Heart right ventricle (tissue), 16 donors: ENCODE results near the gene IAPP. TPM values are rescaled to one million over a fixed set of nuclear protein-coding genes. Genes with fewer than 3 reads are reported as not detected.

Experiments used
- ATAC-seq, 8 donors: fragments of 200-7000 bp; cut with Tn5 transposase; one replicate each; pipeline ENCODE4 v1.9.1; 2020; ENCODE audit warnings: mild to moderate bottlenecking in 8 of 8, moderate library complexity in 8 of 8, moderate number of reproducible peaks in 1 of 8
- DNase-seq, 2 donors: peaks; one replicate each; pipeline ENCODE4 v3.0.0-alpha.2; 2020
- H3K27ac ChIP-seq, 10 donors: fragments of 200-600 bp; sonication (generic) in 2 of 10; one replicate each; pipeline versions ENCODE4 v1.5.0 to v1.8.0; 2020 to 2022; ENCODE audit warnings: mild to moderate bottlenecking in 3 of 10
- H3K27me3 ChIP-seq, 7 donors: fragments of 200-600 bp; one replicate each; pipeline ENCODE4 v1.8.0; 2021 to 2022; ENCODE audit warnings: mild to moderate bottlenecking in 2 of 7
- H3K36me3 ChIP-seq, 9 donors: fragments of 200-600 bp; sonication (generic) in 1 of 9; one replicate each; pipeline versions ENCODE4 v1.5.0 to v1.8.0; 2020 to 2022; ENCODE audit warnings: mild to moderate bottlenecking in 2 of 9
- H3K4me1 ChIP-seq, 9 donors: fragments of 200-600 bp; sonication (generic) in 1 of 9; one replicate each; pipeline versions ENCODE4 v1.5.0 to v1.8.0; 2020 to 2022; ENCODE audit warnings: mild to moderate bottlenecking in 4 of 9
- H3K4me3 ChIP-seq, 10 donors: fragments of 200-600 bp; sonication (generic) in 2 of 10; one replicate each; pipeline versions ENCODE4 v1.5.0 to v1.8.0; 2020 to 2022; ENCODE audit warnings: mild to moderate bottlenecking in 7 of 10, moderate library complexity in 2 of 10
- H3K9me3 ChIP-seq, 11 donors: fragments of 200-600 bp in 10 of 11; sonication (generic) in 2 of 11; one replicate each; pipeline versions ENCODE4 v1.5.0 to v1.8.0; 2013 to 2022; ENCODE audit warnings: mild to moderate bottlenecking in 2 of 11, control low read depth in 1 of 11, moderate library complexity in 1 of 11
- CTCF ChIP-seq, 9 donors: fragments of 200-600 bp; sonication (generic) in 2 of 9; IDR thresholded peaks; one replicate each; pipeline versions ENCODE4 v1.5.0 to v1.8.0; 2021 to 2022; ENCODE audit warnings: antibody characterized with exemption in 9 of 9, mild to moderate bottlenecking in 5 of 9, moderate library complexity in 1 of 9
- WGBS, 2 donors: extraction: QIAGEN DNeasy Blood & Tissue Kit; methylation state at CpG; one replicate each; pipeline ENCODE4 v1.1.7; 2013; ENCODE audit warnings: inconsistent platforms in 1 of 2; 5-methylcytosine and 5-hydroxymethylcytosine counted together
- intact Hi-C, 10 donors: fragments of 100-400 bp; cut with DNase I; formaldehyde crosslinking; loops; one replicate each; pipeline versions ENCODE4 v1.11.1 to v1.14.2; 2022
- long read RNA-seq, 3 donors: library from polyadenylated mRNA; unstranded; transcript quantifications; one replicate each; pipeline ENCODE4 v2.0.0, GENCODE V29; 2020 to 2021
- polyA plus RNA-seq, 2 donors: library from polyadenylated mRNA; stranded (reverse); fragments of 200-250 nt; gene quantifications; one replicate each; pipeline ENCODE4 v1.2.3, GENCODE V29; 2013
- total RNA-seq, 10 donors: library from RNA; stranded (reverse); fragmentation: NEBNext Ultra II Directional in 3 of 10; extraction: Animal tissue kit (Norgen Biotek cat#: 25700) in 3 of 10; gene quantifications; one replicate each; pipeline versions ENCODE4 v1.2.1 to v1.2.4, GENCODE V29; 2021 to 2023
- donor health status: Arrhythmogenic right ventricular cardiomyopathy.
- donor health status: ischemic (EF 13 %, LVEDD 7.1; RV severe dilation, severe dysfunction).
- donor health status: healthy with polysubstance abuse.
- donor health status: DM: no; HTN: yes; CAD: no.
- donor health status: DM: no; HTN: no; CAD: no.
- donor health status: ischemic (EF 25% LVEDD 6.9; RV normal size, moderate dysfunction).
- donor health status: ischemic (EF 25% LVEDD 5.7; RV mildly dilated, moderate dysfunction).
- donor health status: healthy.
- donor health status: DM: yes; HTN: yes; CAD: no.
- donor health status: Ischemic cardiomyopathy.
- donor health status: ischemic (EF 35%, LVEDD 5.7; RV mildly dilated, moderate dysfunction).
- donor health status: nonischemic (EF 11% LVEDD 7.7; RV severe dilation, severe dysfunction).
- donor health status: DM: yes; HTN: yes; CAD: no.
- donor health status: PGD.
- donor health status: ischemic (EF 29% LVEDD 5.4; RV normal size, mild dysfunction).
- donor health status: nonischemic (EF 23%, LVEDD 6.1; RV moderate dilation, normal function).

Gene IAPP
- total RNA-seq (not detected), polyA plus RNA-seq (under 1 TPM in 1 of 2 donors, not detected in 1; 0.09 TPM)
- long read RNA-seq, donor 1: 0 reads
- long read RNA-seq, donor 2: 0 reads
- long read RNA-seq, donor 3: 0 reads

- no peaks in the 10 kb centered on the region for H3K4me1 ChIP-seq
- H3K27me3 ChIP-seq: peaks cover 0 to 4% (median 0%) of the 10 kb centered on the region in 7 donors
- intact Hi-C loops: no loop called here
- no peaks in the 10 kb centered on the region for H3K9me3 ChIP-seq
- ATAC-seq: no peak
- 83 to 90% methylated on average over 2 of the region's 2 CpGs for WGBS, 2 donors
- no peaks in the 10 kb centered on the region for H3K36me3 ChIP-seq
- H3K4me3 ChIP-seq: no peak within 1 kb of the TSS
- no peak within 1 kb of the TSS for H3K27ac ChIP-seq
- no peak for TF ChIP-seq CTCF (IDR thresholded peaks at IDR 0.05)
- DNase-seq: no peak
Measured at GRCh38 chr12:21372602-21373001, at the start of gene IAPP. Gene IAPP, plus strand, starts transcription at chr12:21372902. Its CDS starts 450 bp downstream, at chr12:21373352.

- 41% methylated on average over 2 of the region's 2 CpGs for WGBS, 2 donors
- TF ChIP-seq CTCF (IDR thresholded peaks at IDR 0.05): no peak
- H3K36me3 ChIP-seq: no peaks in the 10 kb centered on the region
- H3K4me3 ChIP-seq: no peak overlapping the region
- DNase-seq: no peak
- intact Hi-C loops: no loop called here
- H3K27ac ChIP-seq: no peak overlapping the region
- H3K27me3 ChIP-seq: no peaks in the 10 kb centered on the region
- H3K4me1 ChIP-seq: no peaks in the 10 kb centered on the region
- H3K9me3 ChIP-seq: peaks cover 0 to 29% (median 13%) of the 10 kb centered on the region in 11 donors
- no peak for ATAC-seq
Measured at GRCh38 chr12:21323736-21324135, 49.0 kb upstream of the IAPP start.

GRCh38 chr12:21324551-21324950, 48.2 kb upstream of the IAPP start:
- no peaks in the 10 kb centered on the region for H3K27me3 ChIP-seq
- H3K27ac ChIP-seq: no peak overlapping the region
- no peaks in the 10 kb centered on the region for H3K36me3 ChIP-seq
- DNase-seq (no peak), ATAC-seq (no peak)
- no peak for TF ChIP-seq CTCF (IDR thresholded peaks at IDR 0.05)
- 22 to 38% methylated on average over 1 of the region's 1 CpG for WGBS, 2 donors
- no peak overlapping the region for H3K4me3 ChIP-seq
- H3K4me1 ChIP-seq: no peaks in the 10 kb centered on the region
- intact Hi-C loops: no loop called here
- peaks cover 0 to 37% (median 13%) of the 10 kb centered on the region in 11 donors for H3K9me3 ChIP-seq

- Histone ChIP-seq H3K27me3 (no peaks in the 10 kb centered on the region), H3K4me1 (no peaks in the 10 kb centered on the region), H3K4me3 (no peak overlapping the region), H3K36me3 (no peaks in the 10 kb centered on the region), H3K9me3 (peaks cover 0 to 64% (median 15%) of the 10 kb centered on the region in 11 donors), H3K27ac (no peak overlapping the region)
- DNase-seq (no peak), ATAC-seq (no peak)
- TF ChIP-seq CTCF (IDR thresholded peaks at IDR 0.05): no peak
- intact Hi-C loops: no loop called here
Measured at GRCh38 chr12:21328578-21328977, 44.1 kb upstream of the IAPP start.
